Nephron progenitor cell (in vitro differentiated cells): Measurements from ENCODE around the gene SGCB.

Experiments
- DNase-seq: peaks from one replicate; pipeline ENCODE4 v3.0.0; 2021
- H3K27ac Mint-ChIP-seq: 2 replicates; pipeline ENCODE4 v1.8.0; 2021; ENCODE audit warnings: mild to moderate bottlenecking, moderate library complexity, mixed read lengths
- H3K27me3 Mint-ChIP-seq: 2 replicates; pipeline ENCODE4 v1.8.0; 2021; ENCODE audit warnings: mild to moderate bottlenecking, low read depth, mixed read lengths; ENCODE audit not compliant: poor library complexity
- H3K36me3 Mint-ChIP-seq: 2 replicates; pipeline ENCODE4 v1.8.0; 2021; ENCODE audit warnings: low read depth, mixed read lengths
- H3K4me1 Mint-ChIP-seq: 2 replicates; pipeline ENCODE4 v1.8.0; 2021; ENCODE audit warnings: mixed read lengths
- H3K4me3 Mint-ChIP-seq: 2 replicates; pipeline ENCODE4 v1.8.0; 2021; ENCODE audit warnings: mild to moderate bottlenecking, moderate library complexity, mixed read lengths
- H3K9me3 Mint-ChIP-seq: 2 replicates; pipeline ENCODE4 v1.8.0; 2021; ENCODE audit warnings: mild to moderate bottlenecking, moderate library complexity, mixed read lengths
- TF ChIP-seq, protein P1 (sequence below): fragments of 200-600 bp; sonication (generic); IDR thresholded peaks from 2 replicates; pipeline ENCODE4 v1.5.0; 2021; ENCODE audit warnings: antibody characterized with exemption

The SGCB gene

DNA sequence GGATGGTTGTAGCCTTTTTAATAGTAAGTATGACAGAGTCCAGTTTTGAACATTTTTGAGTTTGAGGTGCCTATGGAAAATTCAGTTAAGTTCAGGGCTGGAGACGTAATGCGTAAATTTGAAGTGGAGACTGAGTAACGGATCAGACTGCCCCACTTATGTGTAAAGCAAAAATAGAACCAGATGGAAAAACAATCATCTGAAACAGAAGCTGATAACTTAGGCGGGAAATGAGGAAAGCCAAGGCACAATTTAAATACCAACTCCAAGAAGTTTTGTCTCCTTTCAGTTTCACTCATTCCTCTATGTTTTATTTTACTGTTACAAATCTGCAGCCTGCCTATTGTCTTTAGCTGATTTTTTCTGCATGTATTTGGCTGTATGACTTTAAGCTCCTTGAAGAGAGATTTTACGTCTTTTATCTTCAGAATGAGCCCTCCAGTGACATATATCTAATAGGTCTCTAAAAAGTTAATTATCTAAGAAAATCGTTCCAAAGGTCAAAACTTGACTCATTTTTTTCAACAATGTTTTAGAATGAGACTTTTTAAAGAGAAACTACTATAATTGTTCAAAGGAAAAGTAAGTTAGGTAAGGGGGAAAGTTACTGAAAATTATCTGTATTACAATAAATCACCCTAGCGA, 1.1 kb downstream of the SGCB start:
- Mint-ChIP-seq H3K27ac (no peak overlapping the region), H3K36me3 (peaks cover 29% of the 10 kb centered on the region), H3K4me1 (peaks cover 36% of the 10 kb centered on the region), H3K27me3 (peaks cover 24% of the 10 kb centered on the region), H3K9me3 (no peaks in the 10 kb centered on the region), H3K4me3 (peak overlapping the region; percentile 94)
- no peak for DNase-seq
- TF ChIP-seq, protein P1, sequence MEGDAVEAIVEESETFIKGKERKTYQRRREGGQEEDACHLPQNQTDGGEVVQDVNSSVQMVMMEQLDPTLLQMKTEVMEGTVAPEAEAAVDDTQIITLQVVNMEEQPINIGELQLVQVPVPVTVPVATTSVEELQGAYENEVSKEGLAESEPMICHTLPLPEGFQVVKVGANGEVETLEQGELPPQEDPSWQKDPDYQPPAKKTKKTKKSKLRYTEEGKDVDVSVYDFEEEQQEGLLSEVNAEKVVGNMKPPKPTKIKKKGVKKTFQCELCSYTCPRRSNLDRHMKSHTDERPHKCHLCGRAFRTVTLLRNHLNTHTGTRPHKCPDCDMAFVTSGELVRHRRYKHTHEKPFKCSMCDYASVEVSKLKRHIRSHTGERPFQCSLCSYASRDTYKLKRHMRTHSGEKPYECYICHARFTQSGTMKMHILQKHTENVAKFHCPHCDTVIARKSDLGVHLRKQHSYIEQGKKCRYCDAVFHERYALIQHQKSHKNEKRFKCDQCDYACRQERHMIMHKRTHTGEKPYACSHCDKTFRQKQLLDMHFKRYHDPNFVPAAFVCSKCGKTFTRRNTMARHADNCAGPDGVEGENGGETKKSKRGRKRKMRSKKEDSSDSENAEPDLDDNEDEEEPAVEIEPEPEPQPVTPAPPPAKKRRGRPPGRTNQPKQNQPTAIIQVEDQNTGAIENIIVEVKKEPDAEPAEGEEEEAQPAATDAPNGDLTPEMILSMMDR: no peak

DNA sequence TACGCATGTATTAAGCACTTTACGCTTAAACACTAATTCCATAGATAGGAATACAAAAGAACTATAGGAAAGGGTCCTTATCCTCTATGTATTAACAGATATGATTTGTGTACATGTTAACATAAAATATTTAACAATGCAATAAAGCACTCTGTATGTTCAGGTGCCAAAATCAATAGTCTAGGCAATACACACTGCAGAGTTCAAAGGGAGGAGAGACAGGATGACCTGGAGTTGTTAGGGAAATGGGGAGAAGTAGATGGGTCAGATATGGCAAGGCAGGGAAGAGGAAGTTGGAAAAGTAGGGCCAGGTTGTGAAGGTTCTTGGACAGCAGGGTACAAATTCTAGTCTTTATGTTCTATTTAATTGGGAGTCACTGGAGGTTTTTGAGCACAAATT, 2.9 kb downstream of the SGCB start:
- Mint-ChIP-seq H3K27me3 (peaks cover 11% of the 10 kb centered on the region), H3K36me3 (peaks cover 47% of the 10 kb centered on the region), H3K4me3 (peak overlapping the region; percentile 46), H3K27ac (no peak overlapping the region), H3K9me3 (no peaks in the 10 kb centered on the region), H3K4me1 (peaks cover 36% of the 10 kb centered on the region)
- TF ChIP-seq, protein P1: no peak
- no peak for DNase-seq

DNA sequence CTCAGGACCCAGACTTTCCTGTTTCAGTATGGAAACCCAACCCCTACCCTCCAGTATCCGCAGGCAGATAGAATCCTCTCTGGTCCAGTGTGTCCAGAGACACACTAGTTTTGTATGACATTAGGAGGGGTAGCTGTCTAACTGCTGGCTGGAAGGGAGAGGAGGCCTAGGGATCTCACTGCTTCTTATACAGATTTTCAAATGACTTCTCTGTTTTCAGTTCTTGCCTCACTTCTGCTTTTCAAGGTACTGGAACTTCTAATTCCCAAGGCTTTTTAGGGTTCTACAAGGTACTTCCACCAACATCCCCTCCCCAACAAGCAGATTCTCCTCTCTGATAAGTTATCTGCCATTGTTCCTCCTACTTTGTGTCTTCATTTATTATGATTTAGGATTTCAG, 6.1 kb downstream of the SGCB start:
- TF ChIP-seq, protein P1: no peak
- Mint-ChIP-seq H3K4me1 (peaks cover 23% of the 10 kb centered on the region), H3K9me3 (no peaks in the 10 kb centered on the region), H3K27ac (peak overlapping the region; percentile 6), H3K27me3 (peaks cover 4% of the 10 kb centered on the region), H3K36me3 (peaks cover 77% of the 10 kb centered on the region), H3K4me3 (no peak overlapping the region)
- no peak for DNase-seq

- H3K27me3 Mint-ChIP-seq: no peaks in the 10 kb centered on the region
- DNase-seq: no peak
- no peaks in the 10 kb centered on the region for H3K4me1 Mint-ChIP-seq
- no peaks in the 10 kb centered on the region for H3K9me3 Mint-ChIP-seq
- peaks cover 82% of the 10 kb centered on the region for H3K36me3 Mint-ChIP-seq
- H3K4me3 Mint-ChIP-seq: no peak overlapping the region
- TF ChIP-seq, protein P1: no peak
- H3K27ac Mint-ChIP-seq: no peak overlapping the region
Measured at GRCh38 chr4:52028970-52029369, 9.1 kb downstream of the SGCB start.

DNA sequence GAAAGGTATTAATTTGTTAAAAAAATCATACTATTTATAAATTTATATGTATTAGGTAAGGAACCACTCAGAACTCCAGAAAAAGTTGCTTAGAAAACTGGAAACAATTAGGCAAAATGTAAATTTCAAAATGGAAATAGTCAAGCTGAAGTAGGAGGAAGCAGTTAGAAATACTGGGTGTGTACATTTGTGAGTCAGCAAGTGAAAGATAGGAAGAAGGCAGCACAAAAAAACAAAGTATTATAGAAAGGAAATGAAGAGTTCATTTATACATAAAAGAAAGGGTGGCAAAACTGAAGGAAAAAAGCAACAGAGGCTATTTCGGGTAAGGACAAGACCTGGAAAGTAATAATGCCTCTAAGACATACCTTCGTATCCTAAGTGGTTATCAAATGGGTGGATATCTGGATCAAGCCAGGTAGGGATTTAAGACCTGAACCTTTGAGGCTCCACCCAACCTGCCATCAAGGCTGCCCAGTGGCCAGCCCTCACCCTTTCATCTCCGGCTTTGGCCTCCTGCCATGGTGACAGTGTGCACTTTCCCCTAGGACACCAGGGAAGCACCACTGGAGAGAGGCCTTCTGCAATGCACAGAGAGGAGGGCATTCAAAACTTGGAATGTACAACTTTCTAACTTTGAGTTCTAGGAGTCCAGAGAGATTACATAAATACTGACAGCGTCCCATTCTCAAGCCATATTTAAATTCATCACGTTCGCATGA, 18.0 kb downstream of the SGCB start, which contains the start of gene LRRC66:
TSS of gene LRRC66 (minus strand) at position 428 of the 722 bp plus-strand sequence. CDS start 2,750 bp downstream, outside the sequence.
- no peaks in the 10 kb centered on the region for H3K9me3 Mint-ChIP-seq
- DNase-seq: no peak
- H3K27ac Mint-ChIP-seq: peak within 1 kb of the TSS; percentile 3
- TF ChIP-seq, protein P1: no peak
- H3K4me3 Mint-ChIP-seq: no peak within 1 kb of the TSS
- no peaks in the 10 kb centered on the region for H3K4me1 Mint-ChIP-seq
- peaks cover 43% of the 10 kb centered on the region for H3K36me3 Mint-ChIP-seq
- H3K27me3 Mint-ChIP-seq: no peaks in the 10 kb centered on the region

GRCh38 chr4:52017814-52018213, 20.3 kb downstream of the SGCB start:
- H3K27me3 Mint-ChIP-seq: no peaks in the 10 kb centered on the region
- DNase-seq: no peak
- no peaks in the 10 kb centered on the region for H3K9me3 Mint-ChIP-seq
- no peak overlapping the region for H3K4me3 Mint-ChIP-seq
- TF ChIP-seq, protein P1: no peak
- peaks cover 24% of the 10 kb centered on the region for H3K36me3 Mint-ChIP-seq
- H3K4me1 Mint-ChIP-seq: no peaks in the 10 kb centered on the region
- no peak overlapping the region for H3K27ac Mint-ChIP-seq
